Measurements from ENCODE around the gene ANO1.

Gene ANO1

GRCh38 chr11:70072461-70072860, 5.7 kb upstream of the ANO1 start:
- in situ Hi-C loops (cut with MboI; ENCODE audit: low sequenced_read_pairs), result no loop called here

- in situ Hi-C loops (cut with MboI; ENCODE audit: low sequenced_read_pairs), result no loop called here
These were observed 5.0 kb upstream of the ANO1 start for GRCh38 chr11:70072861-70073755.

GRCh38 chr11:70073871-70074371, 4.2 kb upstream of the ANO1 start:
- in situ Hi-C loops (cut with MboI; ENCODE audit: low sequenced_read_pairs), result no loop called here

GRCh38 chr11:70074746-70075145, 3.4 kb upstream of the ANO1 start:
- in situ Hi-C loops (cut with MboI; ENCODE audit: low sequenced_read_pairs), result no loop called here

- in situ Hi-C loops (cut with MboI; ENCODE audit: low sequenced_read_pairs), result no loop called here
These were observed 2.3 kb upstream of the ANO1 start for GRCh38 chr11:70075836-70076235.

GRCh38 chr11:70076461-70076931, 1.6 kb upstream of the ANO1 start:
- in situ Hi-C loops (cut with MboI; ENCODE audit: low sequenced_read_pairs), result no loop called here

GRCh38 chr11:70077411-70078094, 564 bp upstream of the ANO1 start:
- in situ Hi-C loops (cut with MboI; ENCODE audit: low sequenced_read_pairs), result no loop called here

GRCh38 chr11:70078781-70079616, 882 bp downstream of the ANO1 start:
- in situ Hi-C loops (cut with MboI; ENCODE audit: low sequenced_read_pairs), result no loop called here

- in situ Hi-C loops (cut with MboI; ENCODE audit: low sequenced_read_pairs), result no loop called here
These were observed 1.6 kb downstream of the ANO1 start for GRCh38 chr11:70079691-70080090.

- in situ Hi-C loops (cut with MboI; ENCODE audit: low sequenced_read_pairs), result no loop called here
These were observed 2.6 kb downstream of the ANO1 start for GRCh38 chr11:70080763-70081162.

GRCh38 chr11:70082829-70083228, 4.7 kb downstream of the ANO1 start:
- in situ Hi-C loops (cut with MboI; ENCODE audit: low sequenced_read_pairs), result no loop called here

- in situ Hi-C loops (cut with MboI; ENCODE audit: low sequenced_read_pairs), result no loop called here
These were observed 6.2 kb downstream of the ANO1 start for GRCh38 chr11:70084046-70084984.

- in situ Hi-C loops (cut with MboI; ENCODE audit: low sequenced_read_pairs), result no loop called here
These were observed 8.0 kb downstream of the ANO1 start for GRCh38 chr11:70085815-70086769.

- in situ Hi-C loops (cut with MboI; ENCODE audit: low sequenced_read_pairs), result no loop called here
These were observed 9.5 kb downstream of the ANO1 start for GRCh38 chr11:70087446-70088167.

GRCh38 chr11:70088735-70089250, 10.7 kb downstream of the ANO1 start:
- in situ Hi-C loops (cut with MboI; ENCODE audit: low sequenced_read_pairs), result no loop called here

- in situ Hi-C loops (cut with MboI; ENCODE audit: low sequenced_read_pairs), result no loop called here
These were observed 11.5 kb downstream of the ANO1 start for GRCh38 chr11:70089631-70090030.

GRCh38 chr11:70090961-70091381, 12.9 kb downstream of the ANO1 start:
- in situ Hi-C loops (cut with MboI; ENCODE audit: low sequenced_read_pairs), result no loop called here

- in situ Hi-C loops (cut with MboI; ENCODE audit: low sequenced_read_pairs), result no loop called here
These were observed 13.5 kb downstream of the ANO1 start for GRCh38 chr11:70091638-70092037.
